IPS DF 6.9 (cell line): ENCODE results near the gene MORC1.

Experiments
- DNase-seq: peaks from one replicate; pipeline ENCODE4 v3.0.0-alpha.2; 2013; ENCODE audit warnings: low read depth, low spot score
- H3K27ac ChIP-seq: one replicate; pipeline ENCODE4 v1.5.1; 2013; ENCODE audit warnings: low read length, control low read depth
- H3K27me3 ChIP-seq: 2 replicates; pipeline ENCODE4 v1.6.1; 2013; ENCODE audit warnings: mild to moderate bottlenecking, low read length; ENCODE audit not compliant: control insufficient read depth, insufficient read depth
- H3K36me3 ChIP-seq: 2 replicates; pipeline ENCODE4 v1.6.1; 2013; ENCODE audit warnings: low read length; ENCODE audit not compliant: control insufficient read depth, insufficient read depth
- H3K4me1 ChIP-seq: 2 replicates; pipeline ENCODE4 v1.6.1; 2013; ENCODE audit warnings: low read length; ENCODE audit not compliant: control insufficient read depth, insufficient read depth
- H3K4me3 ChIP-seq: 2 replicates; pipeline ENCODE4 v1.5.1; 2013; ENCODE audit warnings: mild to moderate bottlenecking, low read length
- H3K9me3 ChIP-seq: 2 replicates; pipeline ENCODE4 v1.6.1; 2013; ENCODE audit warnings: low read length, inconsistent platforms; ENCODE audit not compliant: control insufficient read depth, insufficient read depth
- WGBS: extraction: QIAGEN DNeasy Blood & Tissue Kit; methylation state at CpG from one replicate; pipeline ENCODE4 v1.1.7; 2013; ENCODE audit warnings: mixed read lengths, missing lambda C conversion rate; ENCODE audit not compliant: insufficient read length, insufficient coverage; 5-methylcytosine and 5-hydroxymethylcytosine counted together

The MORC1 gene, protein sequence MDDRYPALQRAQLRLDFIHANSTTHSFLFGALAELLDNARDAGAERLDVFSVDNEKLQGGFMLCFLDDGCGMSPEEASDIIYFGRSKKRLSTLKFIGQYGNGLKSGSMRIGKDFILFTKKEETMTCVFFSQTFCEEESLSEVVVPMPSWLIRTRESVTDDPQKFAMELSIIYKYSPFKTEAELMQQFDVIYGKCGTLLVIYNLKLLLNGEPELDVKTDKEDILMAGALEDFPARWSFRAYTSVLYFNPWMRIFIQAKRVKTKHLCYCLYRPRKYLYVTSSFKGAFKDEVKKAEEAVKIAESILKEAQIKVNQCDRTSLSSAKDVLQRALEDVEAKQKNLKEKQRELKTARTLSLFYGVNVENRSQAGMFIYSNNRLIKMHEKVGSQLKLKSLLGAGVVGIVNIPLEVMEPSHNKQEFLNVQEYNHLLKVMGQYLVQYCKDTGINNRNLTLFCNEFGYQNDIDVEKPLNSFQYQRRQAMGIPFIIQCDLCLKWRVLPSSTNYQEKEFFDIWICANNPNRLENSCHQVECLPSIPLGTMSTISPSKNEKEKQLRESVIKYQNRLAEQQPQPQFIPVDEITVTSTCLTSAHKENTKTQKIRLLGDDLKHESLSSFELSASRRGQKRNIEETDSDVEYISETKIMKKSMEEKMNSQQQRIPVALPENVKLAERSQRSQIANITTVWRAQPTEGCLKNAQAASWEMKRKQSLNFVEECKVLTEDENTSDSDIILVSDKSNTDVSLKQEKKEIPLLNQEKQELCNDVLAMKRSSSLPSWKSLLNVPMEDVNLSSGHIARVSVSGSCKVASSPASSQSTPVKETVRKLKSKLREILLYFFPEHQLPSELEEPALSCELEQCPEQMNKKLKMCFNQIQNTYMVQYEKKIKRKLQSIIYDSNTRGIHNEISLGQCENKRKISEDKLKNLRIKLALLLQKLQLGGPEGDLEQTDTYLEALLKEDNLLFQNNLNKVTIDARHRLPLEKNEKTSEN

DNA sequence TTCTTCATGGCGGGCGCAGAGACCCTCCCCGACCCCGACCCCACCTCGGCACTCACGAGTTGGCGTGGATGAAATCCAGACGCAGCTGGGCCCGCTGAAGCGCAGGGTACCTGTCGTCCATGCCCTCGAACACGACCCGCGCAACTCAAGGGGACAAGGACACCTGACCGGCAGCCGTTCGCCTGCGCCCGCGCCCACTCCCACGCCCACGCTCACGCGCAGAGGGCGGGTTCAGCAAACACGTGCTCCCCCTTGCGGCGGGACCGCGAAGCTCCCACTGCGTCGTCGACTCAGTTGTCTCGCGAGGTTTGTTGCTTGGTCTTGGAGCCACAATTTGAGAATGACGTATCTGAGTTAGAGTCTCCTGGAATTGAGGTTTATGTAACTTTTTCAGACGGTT is at the start of gene MORC1:
Gene MORC1 (minus strand): TSS at position 196 of the 400 bp plus-strand sequence. CDS start 75 bp downstream, at position 121.
- Histone ChIP-seq H3K4me1 (no peaks in the 10 kb centered on the region), H3K36me3 (no peaks in the 10 kb centered on the region), H3K4me3 (no peak within 1 kb of the TSS), H3K27me3 (no peaks in the 10 kb centered on the region), H3K9me3 (no peaks in the 10 kb centered on the region), H3K27ac (no peak within 1 kb of the TSS)
- no peak for DNase-seq
- no CpG with 5 or more reads among the region's 38 CpGs for WGBS

GRCh38 chr3:109165905-109166304 is 48.0 kb upstream of the MORC1 start:
- no peaks in the 10 kb centered on the region for H3K4me1 ChIP-seq
- no CpG with 5 or more reads among the region's 4 CpGs for WGBS
- no peaks in the 10 kb centered on the region for H3K9me3 ChIP-seq
- no peak overlapping the region for H3K27ac ChIP-seq
- no peak for DNase-seq
- H3K36me3 ChIP-seq, result no peaks in the 10 kb centered on the region
- H3K27me3 ChIP-seq, result no peaks in the 10 kb centered on the region
- no peak overlapping the region for H3K4me3 ChIP-seq

GRCh38 chr3:109161487-109162123 is 43.7 kb upstream of the MORC1 start:
- Histone ChIP-seq H3K4me1 (no peaks in the 10 kb centered on the region), H3K27ac (no peak overlapping the region), H3K27me3 (no peaks in the 10 kb centered on the region), H3K4me3 (no peak overlapping the region), H3K36me3 (no peaks in the 10 kb centered on the region), H3K9me3 (no peaks in the 10 kb centered on the region)
- no peak for DNase-seq
- WGBS, result no CpG with 5 or more reads among the region's 2 CpGs

- Histone ChIP-seq H3K9me3 (no peaks in the 10 kb centered on the region), H3K4me3 (no peak overlapping the region), H3K27ac (no peak overlapping the region), H3K36me3 (no peaks in the 10 kb centered on the region), H3K4me1 (no peaks in the 10 kb centered on the region), H3K27me3 (no peaks in the 10 kb centered on the region)
- WGBS, result no CpG with 5 or more reads among the region's 1 CpG
- no peak for DNase-seq
These were observed 37.9 kb upstream of the MORC1 start for GRCh38 chr3:109155828-109156227.

DNA sequence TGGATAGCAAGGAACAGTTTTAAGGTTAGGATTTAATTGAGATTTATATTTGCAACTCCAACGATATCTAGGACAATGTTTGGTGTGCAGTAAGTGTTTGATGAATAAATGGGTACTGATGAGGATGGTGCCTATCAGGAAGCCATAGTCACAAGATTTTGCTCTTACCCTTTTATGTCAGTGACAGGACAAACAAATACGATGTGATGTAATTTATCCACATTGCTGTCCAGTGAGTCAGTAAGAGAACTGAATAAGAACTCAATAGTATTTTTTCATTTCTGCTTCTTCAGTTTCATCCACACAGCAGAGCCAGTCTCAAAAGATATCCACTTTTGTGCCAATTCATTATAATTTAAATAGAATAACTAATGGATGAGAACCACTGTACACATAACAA is 37.0 kb upstream of the MORC1 start:
- Histone ChIP-seq H3K4me3 (no peak overlapping the region), H3K27ac (no peak overlapping the region), H3K36me3 (no peaks in the 10 kb centered on the region), H3K9me3 (no peaks in the 10 kb centered on the region), H3K27me3 (no peaks in the 10 kb centered on the region), H3K4me1 (no peaks in the 10 kb centered on the region)
- DNase-seq, result no peak
- WGBS, result 100% methylated on average over 1 of the region's 2 CpGs

- no peaks in the 10 kb centered on the region for H3K27me3 ChIP-seq
- H3K36me3 ChIP-seq, result no peaks in the 10 kb centered on the region
- no peak overlapping the region for H3K27ac ChIP-seq
- no peak for DNase-seq
- H3K4me1 ChIP-seq, result no peaks in the 10 kb centered on the region
- no CpG with 5 or more reads among the region's 4 CpGs for WGBS
- H3K9me3 ChIP-seq, result no peaks in the 10 kb centered on the region
- H3K4me3 ChIP-seq, result no peak overlapping the region
These were observed 34.4 kb upstream of the MORC1 start for GRCh38 chr3:109152320-109152719.

GRCh38 chr3:109149078-109149477 is 31.1 kb upstream of the MORC1 start:
- no CpG with 5 or more reads among the region's 2 CpGs for WGBS
- no peaks in the 10 kb centered on the region for H3K9me3 ChIP-seq
- no peak for DNase-seq

GRCh38 chr3:109143646-109144045 is 25.7 kb upstream of the MORC1 start:
- Histone ChIP-seq H3K36me3 (no peaks in the 10 kb centered on the region), H3K4me1 (no peaks in the 10 kb centered on the region), H3K27me3 (no peaks in the 10 kb centered on the region), H3K27ac (no peak overlapping the region), H3K4me3 (no peak overlapping the region), H3K9me3 (no peaks in the 10 kb centered on the region)
- DNase-seq, result no peak
- WGBS, result no CpG with 5 or more reads among the region's 1 CpG

More at GRCh38 chr3:109149078-109149477, 31.1 kb upstream of the MORC1 start:
- Histone ChIP-seq H3K4me1 (no peaks in the 10 kb centered on the region), H3K27me3 (no peaks in the 10 kb centered on the region), H3K27ac (no peak overlapping the region), H3K36me3 (no peaks in the 10 kb centered on the region), H3K4me3 (no peak overlapping the region)

GRCh38 chr3:109140318-109140717 is 22.4 kb upstream of the MORC1 start:
- no CpG with 5 or more reads among the region's 4 CpGs for WGBS
- H3K4me1 ChIP-seq, result no peaks in the 10 kb centered on the region
- H3K9me3 ChIP-seq, result no peaks in the 10 kb centered on the region
- no peak overlapping the region for H3K27ac ChIP-seq
- no peak overlapping the region for H3K4me3 ChIP-seq
- H3K27me3 ChIP-seq, result no peaks in the 10 kb centered on the region
- no peak for DNase-seq
- H3K36me3 ChIP-seq, result no peaks in the 10 kb centered on the region

DNA sequence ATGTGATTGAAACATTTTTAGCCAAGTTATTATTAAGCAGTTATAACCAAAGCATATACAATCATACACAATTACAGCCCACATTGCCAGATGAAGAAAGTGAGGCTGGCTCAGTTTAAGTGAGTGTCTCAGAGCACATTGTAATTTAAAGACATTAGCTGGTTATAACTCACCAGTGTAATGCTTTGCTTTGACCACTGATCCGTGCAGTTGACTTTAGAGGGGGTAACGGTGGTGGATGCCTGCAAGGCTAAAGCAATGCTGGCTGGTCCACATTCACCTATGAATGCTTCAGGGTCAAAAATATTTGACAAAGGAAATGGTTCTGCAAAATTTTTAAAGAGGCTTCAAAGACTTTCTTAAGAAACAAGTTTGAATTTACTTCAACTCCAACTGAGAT is 19.8 kb upstream of the MORC1 start:
- no peak for DNase-seq

More for the DNA sequence above, 19.8 kb upstream of the MORC1 start:
- Histone ChIP-seq H3K4me1 (no peaks in the 10 kb centered on the region), H3K36me3 (no peaks in the 10 kb centered on the region), H3K9me3 (no peaks in the 10 kb centered on the region), H3K4me3 (no peak overlapping the region), H3K27me3 (no peaks in the 10 kb centered on the region), H3K27ac (no peak overlapping the region)
- WGBS, result no CpG with 5 or more reads among the region's 2 CpGs
